SK-N-SH (cell line): ENCODE measurements around the gene PLXNA4. TPM values are rescaled to one million over a fixed set of nuclear protein-coding genes. Genes with fewer than 3 reads are reported as not detected.

Source experiments
- CTCF ChIA-PET: fragments of 300-600, 350-600 bp; formaldehyde crosslinking; extraction: SDS; loops from one replicate; lab custom pipeline; 2021; lab: Yijun Ruan, JAX
- POLR2A ChIA-PET: fragments of 350-600 bp; sonication (Branson Sonifier 250); formaldehyde crosslinking; extraction: SDS; loops from one replicate; lab custom pipeline; 2020; ENCODE audit warnings: antibody characterized with exemption, inconsistent platforms; lab: Yijun Ruan, JAX
- DNase-seq: peaks from one replicate; pipeline ENCODE4 v3.0.0; 2012
- H2AFZ ChIP-seq: fragments of 200-600 bp; sonication (generic); 2 replicates; pipeline ENCODE4 v1.8.1; 2016; ENCODE audit warnings: antibody characterized with exemption, mild to moderate bottlenecking, low read depth
- H3F3A ChIP-seq: fragments of 200-600 bp; sonication (generic); replicated peaks from 2 replicates; pipeline ENCODE3; 2016; ENCODE audit warnings: antibody characterized with exemption, mild to moderate bottlenecking; ENCODE audit not compliant: insufficient read depth
- H3K27ac ChIP-seq, 2 experiments: fragments of 200-500 bp in 1 of 2; fragments of 200-600 bp in 1 of 2; sonication (Bioruptor generic) in 1 of 2; sonication (generic), shearing (Covaris generic) in 1 of 2; 2 replicates each; pipeline versions ENCODE4 v1.5.1 to v1.6.1; 2014 to 2016; ENCODE audit warnings: low read depth in 2 of 2, inconsistent platforms in 1 of 2, low read length in 1 of 2, mild to moderate bottlenecking in 1 of 2, mixed read lengths in 1 of 2
- H3K27me3 ChIP-seq: fragments of 200-600 bp; sonication (generic), shearing (Covaris generic); 2 replicates; pipeline ENCODE4 v1.6.1; 2016; ENCODE audit warnings: mixed run types; ENCODE audit not compliant: insufficient read depth
- H3K36me3 ChIP-seq, 2 experiments: fragments of 200-500 bp in 1 of 2; fragments of 200-600 bp in 1 of 2; sonication (Bioruptor generic) in 1 of 2; sonication (generic) in 1 of 2; replicated peaks in 1 of 2; 2 replicates each; pipeline versions ENCODE3 to v1.5.1; 2014 to 2016; ENCODE audit warnings: low read length in 1 of 2, mild to moderate bottlenecking in 1 of 2; ENCODE audit not compliant: insufficient read depth in 2 of 2, control insufficient read depth in 1 of 2
- H3K4me1 ChIP-seq, 2 experiments: fragments of 200-500 bp in 1 of 2; fragments of 200-600 bp in 1 of 2; sonication (Bioruptor generic) in 1 of 2; sonication (generic), shearing (Covaris generic) in 1 of 2; 2 replicates each; pipeline versions ENCODE4 v1.5.1 to v1.6.1; 2014 to 2016; ENCODE audit warnings: low read depth in 1 of 2, low read length in 1 of 2, mixed run types in 1 of 2; ENCODE audit not compliant: insufficient read depth in 2 of 2, control insufficient read depth in 1 of 2
- H3K4me2 ChIP-seq: fragments of 200-600 bp; sonication (generic), shearing (Covaris generic); 2 replicates; pipeline ENCODE4 v1.6.1; 2017; ENCODE audit warnings: mixed run types
- H3K4me3 ChIP-seq, 2 experiments: fragments of 200-500 bp in 1 of 2; fragments of 200-600 bp in 1 of 2; sonication (Bioruptor generic) in 1 of 2; sonication (generic), shearing (Covaris generic) in 1 of 2; 2 replicates each; pipeline versions ENCODE4 v1.5.1 to v1.8.1; 2014 to 2016; ENCODE audit warnings: low read depth in 2 of 2, inconsistent platforms in 1 of 2, low read length in 1 of 2, mild to moderate bottlenecking in 1 of 2, mixed read lengths in 1 of 2, moderate library complexity in 1 of 2
- H3K79me2 ChIP-seq: fragments of 200-600 bp; sonication (generic); 2 replicates; pipeline ENCODE4 v1.8.1; 2017; ENCODE audit warnings: mild to moderate bottlenecking; ENCODE audit not compliant: insufficient read depth
- H3K9ac ChIP-seq: fragments of 200-600 bp; sonication (generic); 2 replicates; pipeline ENCODE4 v1.6.1; 2017; ENCODE audit warnings: mixed run types
- H3K9me2 ChIP-seq: fragments of 200-600 bp; sonication (generic); 2 replicates; pipeline ENCODE4 v1.6.1; 2017; ENCODE audit warnings: mixed run types
- H3K9me3 ChIP-seq: fragments of 200-600 bp; sonication (generic); 2 replicates; pipeline ENCODE4 v1.6.1; 2017; ENCODE audit warnings: mixed run types, mild to moderate bottlenecking, moderate library complexity
- H4K20me1 ChIP-seq: fragments of 200-600 bp; sonication (generic); 2 replicates; pipeline ENCODE4 v1.6.1; 2017; ENCODE audit warnings: mild to moderate bottlenecking, mixed run types; ENCODE audit not compliant: insufficient read depth
- CHD2 ChIP-seq: fragments of 150-350 bp; IDR thresholded peaks from 2 replicates; pipeline ENCODE4 v1.6.1; 2018; ENCODE audit warnings: low read length; ENCODE audit not compliant: partially characterized antibody
- ELF1 ChIP-seq: IDR thresholded peaks from 2 replicates; pipeline ENCODE4 v1.4.0; 2012
- EZH2phosphoT487 ChIP-seq: fragments of 200-600 bp; sonication (generic); IDR thresholded peaks from 2 replicates; pipeline ENCODE4 v1.6.1; 2017; ENCODE audit warnings: low read depth, mixed run types, mild to moderate bottlenecking, antibody characterized with exemption, moderate library complexity, borderline replicate concordance
- FOXJ3 ChIP-seq: sonication (generic); formaldehyde crosslinking; IDR thresholded peaks from 2 replicates; pipeline ENCODE4 v1.5.1; 2020; ENCODE audit warnings: mild to moderate bottlenecking, missing genetic modification reagents
- GABPA ChIP-seq: IDR thresholded peaks from 2 replicates; pipeline ENCODE4 v1.4.0; 2012; ENCODE audit warnings: low read depth, mild to moderate bottlenecking
- MXI1 ChIP-seq: IDR thresholded peaks from 2 replicates; pipeline ENCODE4 v1.6.1; 2012; ENCODE audit warnings: mild to moderate bottlenecking, low read depth, low read length, improper control_type of control experiment
- NFIC ChIP-seq: IDR thresholded peaks from 2 replicates; pipeline ENCODE4 v1.4.0; 2012; ENCODE audit warnings: borderline replicate concordance
- NRF1 ChIP-seq: IDR thresholded peaks from 2 replicates; pipeline ENCODE4 v1.6.1; 2012; ENCODE audit warnings: low read depth, mild to moderate bottlenecking, low read length
- PBX3 ChIP-seq: IDR thresholded peaks from 2 replicates; pipeline ENCODE4; 2012
- POLR2AphosphoS5 ChIP-seq: IDR thresholded peaks from 2 replicates; pipeline ENCODE4 v1.6.1; 2012; ENCODE audit warnings: low read depth, low read length
- RAD21 ChIP-seq: IDR thresholded peaks from 2 replicates; pipeline ENCODE4 v1.6.1; 2012; ENCODE audit warnings: mild to moderate bottlenecking, low read length
- RCOR1 ChIP-seq: fragments of 150-350 bp; IDR thresholded peaks from 2 replicates; pipeline ENCODE4 v1.6.1; 2017; ENCODE audit warnings: antibody characterized with exemption, low read length
- REST ChIP-seq: IDR thresholded peaks from 2 replicates; pipeline ENCODE4 v1.6.1; 2012; ENCODE audit warnings: mild to moderate bottlenecking, low read depth, low read length, moderate library complexity
- RFX5 ChIP-seq: IDR thresholded peaks from 2 replicates; pipeline ENCODE4 v1.6.1; 2012; ENCODE audit warnings: mild to moderate bottlenecking, improper control_type of control experiment, low read length
- RXRA ChIP-seq: IDR thresholded peaks from 2 replicates; pipeline ENCODE4 v1.4.0; 2012; ENCODE audit warnings: low read depth, mild to moderate bottlenecking, borderline replicate concordance
- SIN3A ChIP-seq: IDR thresholded peaks from 2 replicates; pipeline ENCODE4 v1.6.1; 2012; ENCODE audit warnings: low read depth, mild to moderate bottlenecking, low read length, moderate library complexity, borderline replicate concordance
- USF1 ChIP-seq: IDR thresholded peaks from 2 replicates; pipeline ENCODE4 v1.4.0; 2012; ENCODE audit warnings: low read depth, borderline replicate concordance
- YY1 ChIP-seq: IDR thresholded peaks from 2 replicates; pipeline ENCODE4 v1.4.0; 2012; ENCODE audit warnings: low read depth, mild to moderate bottlenecking
- WGBS: methylation state at CpG from one replicate; pipeline ENCODE4 v1.1.6; 2017; ENCODE audit warnings: low lambda C conversion rate; 5-methylcytosine and 5-hydroxymethylcytosine counted together
- polyA plus RNA-seq, 3 experiments: library from polyadenylated mRNA; depleted of rRNA; stranded (reverse); fragments of >200 nt; gene quantifications; 2 replicates each; pipeline ENCODE4 v1.2.3, GENCODE V29; 2012

PLXNA4 gene
- polyA plus RNA-seq, 1 of the 3 experiments (the other 2 are of a cell fraction), result 2.4 TPM

GRCh38 chr7:132254455-132254854 lies 321.8 kb downstream of the PLXNA4 start:
- POLR2A ChIA-PET, result no interaction called here
- H3K9ac ChIP-seq, result no peak overlapping the region
- H3K4me3 ChIP-seq, result no peak overlapping the region
- WGBS, result 82% methylated on average over 12 of the region's 12 CpGs
- peaks cover 3% of the 10 kb centered on the region for H3F3A ChIP-seq
- H3K36me3 ChIP-seq, result no peaks in the 10 kb centered on the region
- no peak overlapping the region for H3K4me2 ChIP-seq
- H3K9me3 ChIP-seq, result no peaks in the 10 kb centered on the region
- H3K27me3 ChIP-seq, result no peaks in the 10 kb centered on the region
- no peaks in the 10 kb centered on the region for H3K9me2 ChIP-seq
- CTCF ChIA-PET, result interaction anchor here (0.7 to 3.4 kb wide), 6 partner anchors 11 to 565 kb away, joined by 3 to 29 read pairs (median 5); no protein-coding TSS in a partner anchor
- DNase-seq, result no peak
- no peak overlapping the region for H3K27ac ChIP-seq
- no peak for TF ChIP-seq RXRA
- TF ChIP-seq RAD21, result no peak
- no peak for TF ChIP-seq USF1
- TF ChIP-seq NFIC, result no peak
- TF ChIP-seq POLR2AphosphoS5, result no peak
- TF ChIP-seq REST, result no peak
- TF ChIP-seq SIN3A, result no peak
- no peak for TF ChIP-seq NRF1
- TF ChIP-seq RFX5, result no peak
- no peak for TF ChIP-seq YY1
- TF ChIP-seq MXI1, result no peak
- no peak for TF ChIP-seq ELF1
- TF ChIP-seq GABPA, result no peak
- TF ChIP-seq CHD2, result no peak
- no peak for TF ChIP-seq PBX3
- no peak for TF ChIP-seq EZH2phosphoT487
- no peak for TF ChIP-seq FOXJ3 (CRISPR knock-in tag)
- TF ChIP-seq RCOR1, result no peak
- H3K79me2 ChIP-seq, result no peaks in the 10 kb centered on the region
- H4K20me1 ChIP-seq, result no peaks in the 10 kb centered on the region
- H3K4me1 ChIP-seq, result peaks cover 0 to 21% of the 10 kb centered on the region in 2 experiments; a peak in 1 of 4 replicates
- H2AFZ ChIP-seq, result no peak overlapping the region
